Mesodermal cell (in vitro differentiated cells): ENCODE data around the gene FHIT.

Source experiments
- H3K27ac ChIP-seq: 2 replicates; pipeline ENCODE4 v1.7.0; 2013; ENCODE audit warnings: mild to moderate bottlenecking, low read depth, low read length, moderate library complexity; ENCODE audit not compliant: severe bottlenecking
- H3K36me3 ChIP-seq: 2 replicates; pipeline ENCODE4 v1.7.1; 2013; ENCODE audit warnings: mild to moderate bottlenecking, low read length, moderate library complexity; ENCODE audit not compliant: control insufficient read depth, insufficient read depth
- H3K4me1 ChIP-seq: one replicate; pipeline ENCODE4 v1.7.1; 2013; ENCODE audit warnings: mild to moderate bottlenecking, low read length; ENCODE audit not compliant: insufficient read depth, control insufficient read depth, poor library complexity, severe bottlenecking
- H3K4me3 ChIP-seq: 2 replicates; pipeline ENCODE4 v1.7.0; 2013; ENCODE audit warnings: low read length, control low read depth, mild to moderate bottlenecking; ENCODE audit not compliant: insufficient read depth, poor library complexity, severe bottlenecking; ENCODE audit errors: extremely low read depth
- H3K9me3 ChIP-seq: 2 replicates; pipeline ENCODE4 v1.7.1; 2013; ENCODE audit warnings: mild to moderate bottlenecking, low read length, moderate library complexity; ENCODE audit not compliant: control insufficient read depth
- WGBS, 2 experiments: methylation state at CpG; one replicate each; pipeline ENCODE4 v1.1.5; 2013; ENCODE audit warnings: missing lambda C conversion rate in 2 of 2; ENCODE audit not compliant: insufficient coverage in 2 of 2; 5-methylcytosine and 5-hydroxymethylcytosine counted together

Gene FHIT

GRCh38 chr3:61264281-61264680, 13.0 kb upstream of the FHIT start:
- no CpG with 5 or more reads among the region's 2 CpGs for WGBS, 2 experiments
- H3K9me3 ChIP-seq, result no peaks in the 10 kb centered on the region
- H3K27ac ChIP-seq, result no peak overlapping the region

GRCh38 chr3:61257148-61257547, 5.9 kb upstream of the FHIT start:
- WGBS, 2 experiments, result no CpG with 5 or more reads among the region's 1 CpG
- H3K4me1 ChIP-seq, result no peaks in the 10 kb centered on the region
- H3K27ac ChIP-seq, result no peak overlapping the region
- H3K9me3 ChIP-seq, result no peaks in the 10 kb centered on the region
- no peak overlapping the region for H3K4me3 ChIP-seq
- no peaks in the 10 kb centered on the region for H3K36me3 ChIP-seq

More at GRCh38 chr3:61264281-61264680, 13.0 kb upstream of the FHIT start:
- Histone ChIP-seq H3K4me1 (no peaks in the 10 kb centered on the region), H3K4me3 (no peak overlapping the region), H3K36me3 (no peaks in the 10 kb centered on the region)

DNA sequence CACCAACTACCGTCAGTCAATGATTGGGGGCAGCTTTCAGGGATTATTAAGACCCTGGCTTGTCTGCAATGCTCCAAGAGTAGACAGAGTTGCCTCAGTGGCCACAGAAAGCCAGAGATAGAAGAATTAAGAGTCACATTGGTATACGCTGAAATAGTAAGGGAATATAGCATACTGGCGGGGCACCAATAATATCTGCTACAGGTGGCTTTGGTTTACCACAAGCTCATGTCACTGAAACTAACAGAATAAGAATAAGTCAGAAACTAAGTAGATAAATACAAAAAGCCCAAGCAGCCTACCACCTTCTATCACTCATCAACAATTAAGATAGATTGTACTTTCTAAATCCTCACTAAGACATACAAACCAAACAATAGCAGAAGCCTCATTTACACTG, 2.5 kb upstream of the FHIT start:
- no peaks in the 10 kb centered on the region for H3K36me3 ChIP-seq
- WGBS, 2 experiments, result 95 to 100% methylated on average over 1 to 3 of the region's 3 CpGs
- no peaks in the 10 kb centered on the region for H3K4me1 ChIP-seq
- H3K4me3 ChIP-seq, result no peak overlapping the region
- H3K9me3 ChIP-seq, result no peaks in the 10 kb centered on the region
- no peak overlapping the region for H3K27ac ChIP-seq

GRCh38 chr3:61252836-61253235, 1.6 kb upstream of the FHIT start:
- WGBS, 2 experiments, result 77 to 88% methylated on average over 2 of the region's 2 CpGs
- Histone ChIP-seq H3K36me3 (no peaks in the 10 kb centered on the region), H3K4me1 (no peaks in the 10 kb centered on the region), H3K27ac (no peak overlapping the region), H3K4me3 (no peak overlapping the region), H3K9me3 (no peaks in the 10 kb centered on the region)

DNA sequence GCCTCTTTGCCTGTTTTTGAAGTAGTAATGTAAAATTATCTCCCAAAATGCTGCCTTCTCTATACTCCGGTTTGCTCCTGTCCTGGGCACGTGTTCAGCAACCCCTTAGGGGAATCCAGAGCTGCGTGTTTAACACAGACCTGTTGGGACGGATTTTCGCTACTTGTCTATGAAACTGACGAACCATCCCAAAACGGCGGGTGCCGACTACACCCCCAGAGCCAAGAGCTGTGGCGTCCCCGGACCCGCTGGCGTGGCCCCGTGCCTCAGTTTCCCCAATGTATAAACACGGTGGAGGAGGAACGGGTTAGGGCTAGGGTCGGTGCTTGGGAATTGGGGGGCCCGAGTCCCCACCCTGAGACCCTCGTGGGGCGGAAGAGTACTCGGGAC, 473 bp downstream of the FHIT start:
- no peaks in the 10 kb centered on the region for H3K9me3 ChIP-seq
- H3K27ac ChIP-seq, result no peak overlapping the region
- H3K4me3 ChIP-seq, result peak overlapping the region; percentile 35
- no peaks in the 10 kb centered on the region for H3K36me3 ChIP-seq
- no peaks in the 10 kb centered on the region for H3K4me1 ChIP-seq
- WGBS, 2 experiments, result 80 to 81% methylated on average over 16 to 20 of the region's 21 CpGs

GRCh38 chr3:61248496-61248895, 2.8 kb downstream of the FHIT start:
- Histone ChIP-seq H3K4me3 (no peak overlapping the region), H3K36me3 (no peaks in the 10 kb centered on the region), H3K27ac (no peak overlapping the region), H3K4me1 (no peaks in the 10 kb centered on the region), H3K9me3 (no peaks in the 10 kb centered on the region)
- WGBS, 2 experiments, result no CpG with 5 or more reads among the region's 2 CpGs

- no peaks in the 10 kb centered on the region for H3K36me3 ChIP-seq
- WGBS, 2 experiments, result 88 to 92% methylated on average over 2 to 3 of the region's 4 CpGs
- no peaks in the 10 kb centered on the region for H3K9me3 ChIP-seq
- H3K4me1 ChIP-seq, result no peaks in the 10 kb centered on the region
- no peak overlapping the region for H3K4me3 ChIP-seq
- H3K27ac ChIP-seq, result no peak overlapping the region
Observed at GRCh38 chr3:61247191-61247590, 4.1 kb downstream of the FHIT start.

- H3K4me1 ChIP-seq, result no peaks in the 10 kb centered on the region
- H3K4me3 ChIP-seq, result no peak overlapping the region
- H3K9me3 ChIP-seq, result no peaks in the 10 kb centered on the region
- no peaks in the 10 kb centered on the region for H3K36me3 ChIP-seq
- H3K27ac ChIP-seq, result no peak overlapping the region
Observed at GRCh38 chr3:61239871-61240270, 11.4 kb downstream of the FHIT start.

- Histone ChIP-seq H3K4me3 (no peak overlapping the region), H3K27ac (no peak overlapping the region), H3K4me1 (no peaks in the 10 kb centered on the region), H3K36me3 (no peaks in the 10 kb centered on the region), H3K9me3 (no peaks in the 10 kb centered on the region)
- no CpG with 5 or more reads among the region's 1 CpG for WGBS, 2 experiments
Observed at GRCh38 chr3:61237858-61238257, 13.4 kb downstream of the FHIT start.

DNA sequence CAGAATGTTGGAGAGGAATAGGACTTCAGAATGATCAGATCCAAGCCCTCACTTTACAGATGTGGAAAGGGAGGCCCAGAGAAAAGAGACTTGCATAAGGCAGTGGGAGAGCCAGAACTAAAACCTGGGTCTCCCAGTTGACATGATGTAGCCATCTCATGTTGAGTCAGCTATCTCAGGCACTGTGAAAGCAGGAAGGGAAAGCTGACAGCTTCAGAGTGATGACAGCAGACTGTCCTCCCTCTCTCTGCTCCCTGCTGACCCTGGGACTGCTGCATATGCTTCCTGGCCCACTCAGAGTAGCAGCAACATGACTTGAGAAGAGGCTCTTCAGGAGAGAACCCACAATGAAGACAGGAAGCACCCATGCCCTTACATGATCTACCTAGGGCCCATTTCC, 14.7 kb downstream of the FHIT start:
- Histone ChIP-seq H3K4me1 (no peaks in the 10 kb centered on the region), H3K9me3 (no peaks in the 10 kb centered on the region), H3K36me3 (no peaks in the 10 kb centered on the region), H3K4me3 (no peak overlapping the region), H3K27ac (no peak overlapping the region)

DNA sequence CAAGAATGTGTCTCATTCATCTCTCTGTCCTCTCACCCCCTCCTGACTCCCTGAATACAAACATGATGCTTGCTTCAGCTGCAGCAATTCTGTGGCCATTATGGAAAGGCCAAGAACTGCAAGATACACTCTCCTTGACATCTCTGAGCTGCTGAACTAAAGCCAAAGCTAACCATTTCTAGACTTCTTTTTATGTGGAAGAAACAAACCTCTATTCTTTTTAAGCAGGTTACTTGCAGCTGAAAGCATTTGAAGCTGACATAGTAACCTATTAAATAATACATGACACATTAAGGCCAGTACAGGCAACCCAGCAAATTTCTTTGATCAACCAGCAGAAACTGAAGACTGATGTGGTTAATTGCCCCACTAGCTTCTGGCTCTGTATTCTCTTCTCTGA, 17.5 kb downstream of the FHIT start:
- H3K4me3 ChIP-seq, result no peak overlapping the region
- H3K4me1 ChIP-seq, result no peaks in the 10 kb centered on the region
- no peaks in the 10 kb centered on the region for H3K9me3 ChIP-seq
- no peaks in the 10 kb centered on the region for H3K36me3 ChIP-seq
- no peak overlapping the region for H3K27ac ChIP-seq

DNA sequence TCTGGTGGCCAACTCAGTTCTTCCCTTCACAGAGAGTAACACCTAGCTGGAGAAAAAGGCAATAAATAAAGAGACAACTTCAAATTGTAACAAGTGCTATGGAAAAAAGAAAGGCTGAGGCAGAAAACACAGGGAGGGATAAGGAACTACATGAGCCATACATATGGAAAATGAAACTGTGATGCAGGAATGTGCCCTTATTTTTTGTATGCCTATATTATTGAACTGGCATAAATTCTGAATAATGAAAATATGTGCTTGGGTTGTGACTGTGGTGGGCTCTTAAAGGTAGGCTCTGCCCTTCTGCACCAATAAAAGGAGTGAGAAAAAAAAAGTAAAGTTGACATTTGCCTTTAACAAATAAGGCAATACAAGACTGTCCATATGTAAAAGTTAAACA, 19.6 kb downstream of the FHIT start:
- Histone ChIP-seq H3K4me1 (no peaks in the 10 kb centered on the region), H3K36me3 (no peaks in the 10 kb centered on the region), H3K27ac (no peak overlapping the region), H3K9me3 (no peaks in the 10 kb centered on the region), H3K4me3 (no peak overlapping the region)
